Measurements from ENCODE around the gene CFAP61. TPM values are rescaled to one million over a fixed set of nuclear protein-coding genes. Genes with fewer than 3 reads are reported as not detected.
"Not testable (repeated sequence)": the region's sequence is repeated elsewhere in the genome, so short reads cannot be mapped to it uniquely, and the experiment has no call there.

Gene CFAP61
- total RNA-seq, 1 experiment from 2014 or later, result 0.61 TPM

- CTCF ChIA-PET, result interaction anchor here (1.3 kb wide), 1 partner anchor 58 kb away, joined by 5 read pairs; no protein-coding TSS in a partner anchor
- DNase-seq (ENCODE audit: low spot score) (no peak), ATAC-seq (no peak)
- Mint-ChIP-seq H3K4me1 (no peaks in the 10 kb centered on the region), H3K27me3 (ENCODE audit: low read depth) (no peaks in the 10 kb centered on the region; the same call in 1 of the 2 replicates), H3K36me3 (peaks cover 30% of the 10 kb centered on the region), H3K4me3 (no peak overlapping the region), H3K27ac (no peak overlapping the region), H3K9me3 (peaks cover 33% of the 10 kb centered on the region)
- POLR2A ChIA-PET, result no interaction called here
- no peak for TF ChIP-seq TEAD1 (CRISPR knock-in tag; IDR thresholded peaks at IDR 0.05)
- no peak for TF ChIP-seq CREB1 (CRISPR knock-in tag; IDR thresholded peaks at IDR 0.05)
- no peak for TF ChIP-seq TEAD4 (CRISPR knock-in tag; IDR thresholded peaks at IDR 0.05)
- no peak for TF ChIP-seq RELA (CRISPR knock-in tag; IDR thresholded peaks at IDR 0.05; ENCODE audit: borderline replicate concordance)
- no peak for TF ChIP-seq ZNF671 (CRISPR knock-in tag; IDR thresholded peaks at IDR 0.05)
- TF ChIP-seq NFE2L1 (CRISPR knock-in tag; IDR thresholded peaks at IDR 0.05), result no peak
- no peak for TF ChIP-seq AFF4 (CRISPR knock-in tag; IDR thresholded peaks at IDR 0.05; ENCODE audit: borderline replicate concordance)
- no peak for TF ChIP-seq HMGA2 (CRISPR knock-in tag; IDR thresholded peaks at IDR 0.05)
- TF ChIP-seq ZSCAN18 (CRISPR knock-in tag; IDR thresholded peaks at IDR 0.05), result no peak
- no peak for TF ChIP-seq CREM (CRISPR knock-in tag; IDR thresholded peaks at IDR 0.05)
- TF ChIP-seq ATF3 (CRISPR knock-in tag; conservative IDR thresholded peaks at IDR 0.05), result no peak
- no peak for TF ChIP-seq FOXK1 (CRISPR knock-in tag; IDR thresholded peaks at IDR 0.05)
- TF ChIP-seq, protein P1, sequence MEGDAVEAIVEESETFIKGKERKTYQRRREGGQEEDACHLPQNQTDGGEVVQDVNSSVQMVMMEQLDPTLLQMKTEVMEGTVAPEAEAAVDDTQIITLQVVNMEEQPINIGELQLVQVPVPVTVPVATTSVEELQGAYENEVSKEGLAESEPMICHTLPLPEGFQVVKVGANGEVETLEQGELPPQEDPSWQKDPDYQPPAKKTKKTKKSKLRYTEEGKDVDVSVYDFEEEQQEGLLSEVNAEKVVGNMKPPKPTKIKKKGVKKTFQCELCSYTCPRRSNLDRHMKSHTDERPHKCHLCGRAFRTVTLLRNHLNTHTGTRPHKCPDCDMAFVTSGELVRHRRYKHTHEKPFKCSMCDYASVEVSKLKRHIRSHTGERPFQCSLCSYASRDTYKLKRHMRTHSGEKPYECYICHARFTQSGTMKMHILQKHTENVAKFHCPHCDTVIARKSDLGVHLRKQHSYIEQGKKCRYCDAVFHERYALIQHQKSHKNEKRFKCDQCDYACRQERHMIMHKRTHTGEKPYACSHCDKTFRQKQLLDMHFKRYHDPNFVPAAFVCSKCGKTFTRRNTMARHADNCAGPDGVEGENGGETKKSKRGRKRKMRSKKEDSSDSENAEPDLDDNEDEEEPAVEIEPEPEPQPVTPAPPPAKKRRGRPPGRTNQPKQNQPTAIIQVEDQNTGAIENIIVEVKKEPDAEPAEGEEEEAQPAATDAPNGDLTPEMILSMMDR (IDR thresholded peaks at IDR 0.05), result no peak
- no peak for TF ChIP-seq ARID4B (CRISPR knock-in tag; IDR thresholded peaks at IDR 0.05; ENCODE audit: borderline replicate concordance)
- no peak for TF ChIP-seq GABPB1 (CRISPR knock-in tag; IDR thresholded peaks at IDR 0.05)
- TF ChIP-seq, protein P2, sequence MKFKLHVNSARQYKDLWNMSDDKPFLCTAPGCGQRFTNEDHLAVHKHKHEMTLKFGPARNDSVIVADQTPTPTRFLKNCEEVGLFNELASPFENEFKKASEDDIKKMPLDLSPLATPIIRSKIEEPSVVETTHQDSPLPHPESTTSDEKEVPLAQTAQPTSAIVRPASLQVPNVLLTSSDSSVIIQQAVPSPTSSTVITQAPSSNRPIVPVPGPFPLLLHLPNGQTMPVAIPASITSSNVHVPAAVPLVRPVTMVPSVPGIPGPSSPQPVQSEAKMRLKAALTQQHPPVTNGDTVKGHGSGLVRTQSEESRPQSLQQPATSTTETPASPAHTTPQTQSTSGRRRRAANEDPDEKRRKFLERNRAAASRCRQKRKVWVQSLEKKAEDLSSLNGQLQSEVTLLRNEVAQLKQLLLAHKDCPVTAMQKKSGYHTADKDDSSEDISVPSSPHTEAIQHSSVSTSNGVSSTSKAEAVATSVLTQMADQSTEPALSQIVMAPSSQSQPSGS (CRISPR knock-in tag; IDR thresholded peaks at IDR 0.05; ENCODE audit: borderline replicate concordance, low read depth), result no peak
- no peak for TF ChIP-seq ZNF263 (CRISPR knock-in tag; IDR thresholded peaks at IDR 0.05; ENCODE audit: low read depth)
Measured at GRCh38 chr20:20241976-20242375, 189.6 kb downstream of the CFAP61 start.

DNA sequence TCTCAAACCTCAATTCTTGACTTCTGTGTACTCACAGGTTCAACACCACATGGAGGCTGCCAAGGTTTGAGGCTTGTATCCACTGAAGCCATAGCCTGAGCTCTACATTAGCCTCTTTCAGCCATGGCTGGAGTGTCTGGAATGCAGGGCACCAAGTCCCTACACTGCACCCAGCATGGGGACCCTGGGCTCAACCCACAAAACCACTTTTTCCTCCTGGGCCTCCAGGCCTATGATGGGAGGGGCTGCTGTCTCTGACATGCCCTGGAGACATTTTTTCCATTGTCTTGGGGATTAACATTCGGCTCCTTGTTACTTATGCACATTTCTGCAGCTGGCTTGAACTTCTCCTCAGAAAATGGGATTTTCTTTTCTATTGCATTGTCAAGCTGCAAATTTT is 192.1 kb downstream of the CFAP61 start:
- H3K27me3 Mint-ChIP-seq (ENCODE audit: low read depth); POLR2A ChIA-PET; ATAC-seq; DNase-seq (ENCODE audit: low spot score); H3K4me3 Mint-ChIP-seq; H3K4me1 Mint-ChIP-seq; CTCF ChIA-PET; H3K27ac Mint-ChIP-seq: not testable (repeated sequence)
- H3K9me3 Mint-ChIP-seq, result peaks cover 38% of the 10 kb centered on the region
- peaks cover 30% of the 10 kb centered on the region for H3K36me3 Mint-ChIP-seq
